NCI-H82 treated with DMSO at 0.1 percent for 48 hours (cell line): ENCODE measurements around the gene HS6ST1.

Experiments
- DNase-seq: peaks from one replicate; lab custom pipeline; 2025; ENCODE audit not compliant: unreplicated experiment; lab: John Stamatoyannopoulos, UW

The HS6ST1 gene

DNA sequence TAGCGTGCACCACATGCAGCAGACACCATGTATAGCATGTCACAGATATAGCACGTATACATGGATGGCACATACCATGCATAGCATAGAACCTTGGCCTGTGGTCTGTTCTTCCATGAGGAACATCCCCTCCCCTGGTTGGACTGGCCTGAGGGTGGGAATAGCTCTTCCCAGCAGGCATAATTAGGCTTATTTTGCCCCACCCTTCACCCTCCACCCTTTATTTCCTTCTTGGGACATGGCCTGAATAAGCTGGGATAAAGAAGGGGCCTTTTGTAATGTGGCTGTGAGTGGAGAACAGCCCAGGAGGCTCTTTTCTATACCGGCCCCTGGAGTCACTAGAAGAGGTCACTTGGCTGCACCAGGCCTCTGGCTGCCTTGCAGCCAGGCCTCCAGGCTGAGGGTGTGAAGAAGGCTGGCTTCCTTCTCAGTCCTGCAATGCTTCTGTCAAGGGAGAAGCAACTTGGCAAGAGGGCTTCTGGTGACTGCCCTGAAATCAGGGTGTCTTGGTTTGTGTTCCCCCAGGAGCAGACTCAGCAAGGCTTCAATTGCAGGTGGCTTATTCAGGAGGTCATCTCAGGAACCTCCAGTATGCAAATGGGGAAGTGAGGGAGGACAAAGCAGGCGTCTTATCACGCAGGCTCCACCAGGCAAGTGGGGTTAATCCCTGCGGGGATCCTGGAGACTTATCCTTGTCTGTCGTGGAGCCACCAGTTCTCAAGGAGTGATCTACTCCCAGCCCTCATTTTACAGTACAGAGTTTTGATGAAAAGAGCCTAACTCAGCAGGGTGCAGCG lies 68.2 kb downstream of the HS6ST1 start:
- no peak for DNase-seq

GRCh38 chr2:128249555-128249954 lies 69.1 kb downstream of the HS6ST1 start:
- DNase-seq: no peak

GRCh38 chr2:128245813-128246212 lies 72.9 kb downstream of the HS6ST1 start:
- no peak for DNase-seq

DNA sequence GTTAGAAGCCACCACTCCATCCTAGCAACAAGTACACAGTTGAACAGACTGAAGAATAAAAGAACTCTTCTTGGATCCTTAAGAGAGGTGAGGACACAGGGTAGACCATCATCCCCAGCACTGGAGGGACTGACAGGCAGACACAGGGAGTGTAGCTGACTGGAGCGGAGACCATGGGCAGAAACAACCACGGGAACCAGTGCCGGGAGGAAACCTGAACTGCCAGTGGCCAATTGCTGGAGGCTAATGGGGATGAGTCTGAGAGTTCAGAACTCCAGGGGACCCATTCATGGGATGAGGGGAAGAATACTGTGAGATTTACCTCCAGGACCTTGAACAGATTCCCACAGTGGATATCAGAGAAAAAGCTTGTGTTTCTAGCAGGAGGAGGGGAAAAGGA lies 76.8 kb downstream of the HS6ST1 start:
- DNase-seq: no peak

GRCh38 chr2:128237911-128238697 lies 80.6 kb downstream of the HS6ST1 start:
- no peak for DNase-seq

DNA sequence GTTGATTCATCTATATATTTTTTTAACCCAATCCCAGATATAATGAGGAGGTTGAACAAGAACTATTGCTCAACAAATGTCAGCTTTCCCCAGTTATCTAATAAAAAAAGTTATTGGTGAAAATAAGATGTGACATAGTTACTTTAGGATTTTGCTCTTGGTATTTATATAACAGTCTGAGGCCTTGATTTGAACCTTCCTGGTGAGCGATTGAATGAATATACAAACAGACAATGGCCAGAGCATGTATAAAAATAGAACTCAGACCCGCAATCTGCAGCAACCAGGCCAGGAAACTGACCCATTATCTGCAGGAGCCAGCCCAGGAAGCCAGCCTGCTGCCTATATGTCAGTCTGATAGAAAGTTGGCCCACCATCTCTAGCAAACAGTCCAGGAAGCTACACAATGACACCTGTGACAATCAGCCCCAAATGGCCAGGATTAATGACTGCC lies 81.6 kb downstream of the HS6ST1 start:
- no peak for DNase-seq

DNA sequence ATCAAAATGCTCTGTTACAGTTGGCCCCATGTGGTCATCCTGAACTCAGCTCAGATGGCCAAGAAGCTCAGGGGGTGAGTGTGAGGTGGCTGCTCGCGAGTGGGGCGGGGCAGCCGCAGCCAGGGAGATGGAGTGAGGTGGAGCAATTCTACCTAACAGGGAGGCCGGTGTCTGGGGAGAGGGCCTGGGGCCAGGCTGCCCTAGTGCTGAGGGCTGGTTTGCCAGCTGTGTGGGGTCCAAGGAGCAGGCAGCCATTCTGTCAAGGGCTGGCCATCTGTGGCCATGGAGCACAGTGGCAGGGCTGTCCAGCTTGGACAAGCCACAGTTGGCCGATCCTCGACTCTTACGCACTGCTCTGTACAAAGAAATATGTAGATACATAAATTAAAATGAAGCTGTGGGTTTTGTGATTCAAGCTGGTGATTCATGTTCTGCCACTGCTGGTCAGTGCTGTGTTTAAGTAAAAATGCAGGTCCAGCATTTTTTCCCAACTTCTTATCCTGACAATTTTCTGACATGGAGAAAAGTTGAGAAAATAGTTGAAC lies 82.1 kb downstream of the HS6ST1 start:
- no peak for DNase-seq

- DNase-seq: no peak
These were observed 83.1 kb downstream of the HS6ST1 start for GRCh38 chr2:128235581-128235980.

DNA sequence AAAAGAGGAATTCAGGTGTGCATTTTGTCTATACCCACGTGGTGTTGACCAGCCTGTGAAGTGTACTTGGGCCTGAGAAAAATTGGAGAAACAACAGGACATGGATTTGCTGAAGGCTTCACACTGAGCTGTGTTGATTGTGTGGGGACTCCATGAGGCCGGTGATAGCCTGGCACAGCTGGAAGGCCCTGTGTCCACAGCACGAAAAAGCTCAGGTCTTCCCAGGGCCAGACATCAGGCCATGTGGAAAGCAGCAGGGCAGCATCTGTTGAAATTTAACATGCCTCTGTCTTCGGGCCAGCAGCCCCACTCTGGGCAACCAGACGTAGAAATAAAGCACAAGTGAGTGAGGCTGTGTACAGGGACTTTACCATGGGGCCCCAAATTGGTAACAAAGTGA lies 84.1 kb downstream of the HS6ST1 start:
- DNase-seq: no peak

DNA sequence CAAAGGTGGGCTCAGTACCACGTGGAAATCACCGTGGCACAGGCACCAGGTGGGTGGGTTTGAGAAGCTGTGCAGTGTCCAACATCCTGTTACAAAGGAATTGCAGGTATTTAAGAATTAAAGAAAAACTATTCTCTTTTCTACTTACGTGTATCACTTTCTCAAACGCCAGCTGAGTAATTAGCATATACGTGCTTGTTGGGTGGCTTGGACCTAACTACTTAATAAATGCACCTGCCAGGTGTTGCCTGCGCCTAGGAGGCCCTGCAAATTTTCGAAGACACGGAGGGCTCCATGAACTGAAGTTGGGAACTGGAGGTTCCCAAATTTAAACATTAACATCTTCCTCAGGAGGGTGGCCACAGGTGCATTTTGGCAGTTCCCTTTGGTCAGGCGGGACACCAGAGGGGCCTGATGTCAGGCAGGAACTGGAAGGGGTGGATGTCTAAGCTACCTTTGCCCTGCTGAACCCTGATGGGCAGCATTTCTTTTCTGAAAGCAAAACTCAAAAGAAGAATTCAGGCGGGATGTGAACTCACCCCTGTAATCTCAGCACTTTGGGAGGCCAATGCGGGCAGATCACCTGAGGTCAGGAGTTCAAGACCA lies 84.8 kb downstream of the HS6ST1 start:
- no peak for DNase-seq

GRCh38 chr2:128232965-128233789 lies 85.5 kb downstream of the HS6ST1 start:
- peak; percentile 36 for DNase-seq

DNA sequence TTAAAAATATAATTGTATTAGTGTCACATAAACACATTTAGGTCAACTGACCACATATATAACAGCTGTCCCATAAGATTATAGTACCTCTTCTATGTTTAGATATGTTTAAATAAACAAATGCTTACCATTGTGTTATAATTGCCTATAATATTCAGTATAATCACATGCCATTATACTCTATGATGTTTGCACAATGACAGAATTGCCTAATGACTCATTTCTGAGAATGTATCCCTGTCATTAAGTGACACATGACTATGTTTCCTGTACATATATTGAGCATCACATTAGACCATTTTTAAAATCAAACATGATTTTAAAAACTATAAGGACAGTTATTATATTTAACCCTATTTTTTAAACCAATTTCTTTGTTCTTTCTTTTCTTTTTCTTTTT lies 89.8 kb downstream of the HS6ST1 start:
- DNase-seq: no peak

DNA sequence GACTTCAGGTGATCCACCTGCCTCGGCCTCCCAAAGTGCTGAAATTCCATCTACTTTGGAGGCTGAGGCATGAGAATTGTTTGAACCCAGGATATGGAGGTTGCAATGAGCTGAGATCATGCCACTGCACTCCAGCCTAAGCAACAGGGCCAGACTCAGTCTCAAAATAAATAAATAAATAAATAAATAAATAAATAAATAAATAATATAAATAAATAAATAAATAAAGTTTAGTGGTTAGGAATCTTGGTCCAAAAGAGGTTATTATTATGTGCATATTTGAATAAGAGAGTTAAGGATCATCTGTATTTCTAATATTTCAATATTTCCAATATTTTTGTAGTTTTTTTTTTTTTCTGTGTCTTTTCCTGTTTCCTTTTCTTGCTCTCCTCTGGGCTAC lies 90.8 kb downstream of the HS6ST1 start:
- DNase-seq: no peak

DNA sequence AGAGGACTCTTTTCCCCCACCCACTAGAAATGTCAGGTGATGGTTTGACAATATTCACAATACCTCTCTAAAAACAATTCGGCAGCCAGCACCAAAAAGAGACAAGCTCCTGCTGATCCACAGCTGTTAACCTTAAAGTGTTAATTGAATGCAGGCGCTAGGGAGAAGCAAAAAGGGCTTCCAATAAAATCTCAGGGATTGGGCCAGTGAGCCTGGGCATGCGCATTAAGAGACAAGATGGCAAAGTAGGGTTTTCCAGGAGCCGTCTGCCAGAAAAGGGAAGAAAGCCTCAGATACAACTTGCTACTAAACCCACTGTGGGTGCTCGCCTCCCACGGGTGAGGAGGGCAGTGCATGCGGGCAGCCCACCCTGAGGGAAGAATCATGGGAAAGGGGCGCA lies 98.8 kb downstream of the HS6ST1 start:
- no peak for DNase-seq

- DNase-seq: no peak
These were observed 101.0 kb downstream of the HS6ST1 start for GRCh38 chr2:128217671-128218070.

DNA sequence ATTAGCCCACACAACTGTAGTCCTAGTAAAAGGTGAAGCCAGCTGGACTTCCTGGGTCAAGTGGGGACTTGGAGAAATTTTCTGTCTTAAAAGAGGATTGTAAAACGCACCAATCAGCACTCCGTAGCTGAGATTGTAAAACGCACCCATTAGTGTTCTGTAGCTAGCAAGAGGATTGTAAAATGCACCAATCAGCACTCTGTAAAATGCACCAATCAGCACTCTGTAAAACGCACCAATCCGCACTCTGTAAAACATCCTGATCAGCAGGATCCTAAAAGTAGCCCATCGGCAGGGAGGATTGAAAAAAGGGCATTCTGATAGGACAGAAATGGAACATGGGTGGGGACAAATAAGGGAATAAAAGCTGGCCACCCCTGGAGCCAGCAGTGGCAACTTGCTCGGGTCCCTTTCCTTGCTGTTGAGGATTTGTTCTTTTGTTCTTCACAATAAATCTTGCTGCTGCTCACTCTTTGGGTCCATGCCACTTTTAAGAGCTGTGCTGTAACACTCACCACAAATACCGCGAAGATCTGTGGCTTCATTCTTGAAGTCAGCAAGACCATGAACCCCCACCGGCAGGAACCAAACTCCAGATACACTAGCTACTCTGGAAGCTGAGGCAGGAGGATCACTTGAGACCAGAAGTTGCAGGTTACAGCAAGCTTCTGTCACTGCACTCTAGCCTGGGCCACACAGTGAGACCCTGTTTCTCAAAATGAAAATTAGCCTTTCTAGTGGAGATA lies 102.6 kb downstream of the HS6ST1 start:
- no peak for DNase-seq
